DMS114 treated with DMSO at 0.1 percent for 48 hours (cell line): ENCODE measurements around the gene YES1.
"Not testable (repeated sequence)": the region's sequence is repeated elsewhere in the genome, so short reads cannot be mapped to it uniquely, and the experiment has no call there.

Experiments
- DNase-seq: peaks from one replicate; lab custom pipeline; 2025; ENCODE audit not compliant: unreplicated experiment; lab: John Stamatoyannopoulos, UW

YES1 gene

DNA sequence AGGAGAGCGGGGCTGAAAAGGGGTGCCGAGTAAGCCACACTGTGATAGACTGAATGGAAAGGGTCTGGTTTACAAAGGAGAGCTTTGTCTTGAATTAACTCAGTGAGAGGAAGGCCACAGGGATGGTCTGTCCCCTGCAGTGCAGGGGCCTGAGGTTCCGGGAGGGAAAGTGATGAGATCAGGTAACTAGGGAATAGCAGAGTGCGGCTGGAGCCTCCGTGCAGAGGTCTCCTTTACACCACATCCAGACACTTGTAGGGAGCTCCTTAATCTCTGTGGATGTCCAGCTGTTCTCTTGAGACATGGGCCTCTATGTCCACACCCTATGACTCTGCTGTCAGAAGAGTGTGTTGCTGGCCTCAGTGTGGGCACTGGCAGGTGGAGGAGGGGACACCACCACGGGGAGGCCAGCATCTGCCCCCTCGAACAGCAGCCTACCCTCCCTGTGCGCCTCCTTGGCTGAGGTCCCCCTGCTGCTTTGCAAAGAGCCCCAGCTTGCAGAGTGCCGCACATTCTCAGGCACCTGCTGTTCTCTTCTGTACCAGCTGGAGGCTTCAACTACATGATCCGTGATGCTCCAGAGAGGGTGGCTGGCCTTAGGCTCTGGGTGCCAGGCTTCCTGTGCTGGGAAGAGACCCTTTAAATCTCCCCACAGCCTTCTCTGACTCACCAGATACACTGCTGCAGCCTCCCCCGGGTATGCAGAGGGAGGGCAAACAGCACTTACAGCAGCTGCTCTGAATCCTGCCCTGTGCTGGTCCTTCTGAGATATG is 125.5 kb downstream of the YES1 start:
- DNase-seq, result no peak

DNA sequence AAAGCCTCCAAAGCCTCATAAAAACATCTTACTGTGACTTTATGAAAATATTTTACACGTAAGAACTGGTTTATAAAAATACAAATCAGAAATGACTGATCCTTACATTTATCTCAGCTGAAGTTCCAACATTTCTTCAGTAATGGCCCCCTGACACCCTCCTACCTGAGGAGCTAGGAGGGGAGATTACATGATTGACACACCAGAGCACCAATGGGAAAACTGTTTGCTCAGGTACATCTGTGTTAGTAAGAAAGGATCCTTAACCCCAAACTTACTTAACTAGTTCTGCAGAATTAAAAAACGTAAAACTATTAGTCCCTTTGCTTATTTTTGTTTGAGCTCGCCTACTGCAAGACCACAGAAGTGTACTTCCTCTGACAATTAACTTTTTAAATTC is 126.6 kb downstream of the YES1 start:
- DNase-seq, result no peak

DNA sequence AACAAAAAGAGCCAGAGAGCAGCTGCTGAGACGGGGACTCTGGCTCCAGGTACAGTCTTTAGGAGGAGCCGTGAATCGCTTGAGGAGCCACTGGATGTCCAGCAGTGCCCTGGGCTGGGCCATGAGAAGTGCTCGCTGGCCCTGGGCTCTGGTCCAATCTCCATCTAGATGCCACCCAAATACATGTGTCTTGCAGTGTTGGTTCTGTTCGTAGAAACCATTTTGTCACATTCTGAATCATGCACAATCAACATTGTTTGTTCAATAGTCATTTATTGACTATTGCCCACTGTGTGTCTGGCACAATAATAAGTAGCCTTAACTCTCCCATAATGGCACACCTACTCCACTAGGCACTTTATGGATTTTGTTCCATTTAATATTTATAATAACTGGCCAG is 128.5 kb downstream of the YES1 start:
- no peak for DNase-seq

DNA sequence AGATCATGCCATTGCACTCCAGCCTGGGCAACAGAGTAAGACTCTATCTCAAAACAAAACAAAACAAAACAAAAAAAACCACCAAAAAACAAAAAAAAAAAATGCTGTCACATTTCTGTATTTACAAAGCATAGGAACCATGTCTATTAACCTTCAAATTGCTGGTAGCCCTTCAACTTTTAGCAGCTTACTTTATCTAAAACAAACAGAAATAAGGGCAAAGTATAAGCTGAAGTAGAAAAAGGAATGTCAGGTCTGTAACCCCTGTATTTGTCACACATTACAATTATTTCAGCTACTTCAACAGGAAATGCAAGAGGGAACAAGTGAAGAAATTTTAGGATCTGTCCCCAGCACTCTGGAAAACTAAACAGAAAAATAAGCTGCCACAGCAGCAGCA is 129.2 kb downstream of the YES1 start:
- DNase-seq, result no peak

DNA sequence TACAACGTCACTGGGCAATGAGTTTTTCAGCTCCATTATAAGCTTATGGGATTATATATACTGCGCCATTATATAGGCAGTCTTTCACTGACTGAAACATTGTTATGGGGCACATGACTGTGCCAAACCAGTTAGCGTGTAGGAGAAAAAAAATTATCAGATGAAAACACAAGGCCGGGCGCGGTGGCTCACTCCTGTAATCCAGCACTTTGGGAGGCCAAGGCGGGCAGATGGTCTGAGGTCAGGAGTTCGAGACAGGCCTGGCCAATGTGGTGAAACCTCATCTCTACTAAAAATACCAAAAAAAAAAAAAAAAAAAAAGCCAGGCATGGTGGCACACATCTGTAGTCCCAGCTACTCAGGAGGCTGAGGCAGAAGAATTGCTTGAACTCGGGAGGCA is 129.6 kb downstream of the YES1 start:
- not testable (repeated sequence) for DNase-seq

DNA sequence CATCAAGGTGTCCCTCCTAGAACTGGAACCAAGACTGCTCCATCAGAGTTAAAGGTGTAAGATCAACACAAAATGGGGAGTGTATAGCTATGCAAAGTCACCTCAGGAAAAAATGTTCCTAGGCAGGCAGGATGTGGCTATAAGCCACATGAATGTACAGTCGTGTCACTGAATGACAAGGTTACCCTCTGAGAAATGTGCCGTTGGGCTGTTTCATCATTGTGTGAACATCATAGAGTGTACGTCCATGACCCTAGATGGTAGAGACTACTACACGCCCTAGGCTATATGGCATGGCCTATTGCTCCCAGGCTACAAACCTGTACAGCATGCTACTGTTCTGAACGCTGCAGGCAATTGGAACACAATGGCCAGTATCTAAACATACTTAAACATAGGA is 130.1 kb downstream of the YES1 start:
- DNase-seq, result no peak

DNA sequence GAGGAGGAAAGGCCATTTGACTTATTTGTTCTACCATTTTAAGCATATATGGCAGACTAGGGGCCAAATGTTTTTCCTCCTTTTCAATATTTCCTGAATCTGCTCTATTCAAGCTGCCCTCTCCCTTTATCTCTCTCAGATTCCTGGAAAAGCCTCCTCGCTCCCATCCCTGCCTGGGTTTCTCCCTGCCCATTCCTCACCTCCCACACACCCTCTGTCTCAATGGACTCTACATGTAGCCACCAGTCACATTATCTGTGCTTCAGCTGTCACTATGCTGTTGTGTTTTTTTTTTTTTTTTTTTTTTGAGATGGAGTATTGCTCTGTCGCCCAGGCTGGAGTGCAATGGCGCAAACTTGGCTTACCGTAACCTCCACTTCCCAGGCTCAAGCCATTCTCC is 131.7 kb downstream of the YES1 start:
- DNase-seq, result no peak

DNA sequence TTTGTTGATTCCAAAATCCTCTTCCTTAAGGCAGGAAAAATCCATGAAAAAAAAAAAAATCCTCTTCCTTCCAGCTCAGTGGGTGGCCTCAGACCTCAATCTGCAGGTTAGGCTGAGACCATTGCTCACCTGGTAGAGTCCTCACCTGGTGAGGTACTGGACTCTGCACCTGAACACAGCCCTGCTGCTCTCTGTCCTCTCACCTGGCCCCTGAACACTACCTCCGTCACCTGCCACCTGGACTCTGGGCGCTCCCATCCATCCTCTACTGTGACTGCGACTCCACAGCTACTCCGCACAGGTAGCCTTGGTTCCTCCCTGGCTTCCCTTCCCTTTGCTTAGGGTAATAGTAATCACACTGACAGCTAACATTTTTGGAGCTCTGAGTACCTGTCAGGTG is 132.5 kb downstream of the YES1 start:
- DNase-seq, result no peak

DNA sequence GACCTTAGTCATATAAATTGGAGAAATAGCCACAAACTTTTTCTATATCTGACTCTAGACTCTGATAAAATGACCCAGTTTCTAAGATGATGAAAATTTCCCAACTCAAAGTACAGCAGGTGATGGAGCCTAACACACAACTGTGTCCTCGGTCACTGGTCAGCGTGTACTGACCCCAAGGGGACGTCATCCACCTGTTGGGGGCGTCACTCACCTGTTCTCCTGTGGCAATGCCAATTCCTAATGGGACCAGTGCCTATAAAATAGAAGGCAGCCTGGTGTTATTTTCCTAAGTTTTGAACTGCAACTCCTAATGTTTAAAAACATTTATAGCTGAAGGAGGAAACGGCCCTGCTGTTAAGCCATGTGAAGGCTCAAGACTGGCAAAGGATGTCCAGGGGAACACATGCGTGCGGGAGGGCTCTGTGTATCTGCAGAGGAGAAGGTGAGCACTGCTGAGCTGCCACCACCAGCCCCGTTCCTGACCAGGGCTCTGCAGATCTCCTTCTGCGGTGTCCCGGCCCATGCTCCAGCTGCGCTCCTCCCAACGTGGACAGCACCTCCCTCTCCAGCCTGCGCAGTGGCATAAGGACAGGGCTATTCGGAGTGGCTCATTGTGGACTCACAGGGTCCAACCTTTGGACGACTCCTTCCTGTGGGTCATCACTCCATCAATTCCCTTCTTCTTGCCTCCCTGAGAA is 133.4 kb downstream of the YES1 start:
- no peak for DNase-seq

DNA sequence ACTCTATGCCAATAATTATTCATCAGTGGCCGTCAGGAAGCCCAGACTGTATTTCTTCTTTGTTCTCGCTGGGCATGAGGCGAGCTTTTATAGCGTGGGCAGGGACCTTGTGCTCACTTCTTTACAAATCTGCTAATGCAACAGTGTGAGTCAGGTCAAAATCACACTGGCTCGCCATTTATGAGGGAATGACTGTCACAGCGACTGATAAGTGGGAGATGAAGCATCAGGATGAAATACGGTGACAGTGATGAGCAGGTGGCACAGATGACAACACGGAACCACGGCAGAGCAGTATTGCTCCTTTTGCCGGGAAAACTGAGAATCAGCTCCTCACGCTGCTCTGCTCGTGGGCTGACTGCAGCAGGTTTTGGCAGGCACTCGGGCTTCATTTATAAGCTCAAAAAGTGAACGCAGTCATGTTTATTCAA is 134.1 kb downstream of the YES1 start:
- no peak for DNase-seq

DNA sequence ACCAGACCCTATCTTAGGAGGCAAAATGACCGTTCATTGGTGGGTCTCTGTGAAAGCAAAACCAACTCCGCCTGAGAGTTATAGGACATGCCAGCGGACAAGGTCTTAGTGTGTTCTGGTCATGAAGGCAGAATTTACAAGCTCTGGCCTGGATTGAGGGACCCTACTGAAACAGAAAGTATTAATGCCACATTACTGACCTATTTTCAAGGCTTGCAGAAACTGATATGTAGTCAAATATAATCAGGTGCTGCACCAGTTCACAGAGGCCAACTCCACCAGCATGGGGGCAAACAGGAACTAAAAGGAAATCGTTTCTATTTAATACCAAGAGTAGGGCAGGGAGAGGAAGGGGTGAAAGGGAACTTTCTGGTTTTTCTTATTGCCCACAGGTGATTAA is 134.9 kb downstream of the YES1 start:
- no peak for DNase-seq

DNA sequence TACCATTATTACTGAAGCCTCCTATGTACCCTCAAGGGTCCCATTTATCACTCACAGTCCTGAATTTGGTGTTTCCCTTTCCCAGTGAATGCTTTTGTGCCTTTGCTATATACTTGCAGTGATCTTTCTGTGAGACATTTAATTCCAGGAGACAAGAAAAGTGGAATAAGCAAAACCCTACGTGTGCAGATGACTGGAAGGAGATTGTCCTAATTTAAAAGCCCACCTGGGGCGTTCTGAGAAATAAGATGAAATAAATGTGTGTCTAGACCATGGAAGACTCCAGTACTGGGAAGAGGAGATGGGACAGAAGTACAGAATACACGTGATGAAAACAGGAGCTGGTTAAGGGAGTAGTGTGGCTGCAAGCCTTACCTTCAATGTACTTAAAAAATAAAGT is 135.3 kb downstream of the YES1 start:
- DNase-seq, result no peak

DNA sequence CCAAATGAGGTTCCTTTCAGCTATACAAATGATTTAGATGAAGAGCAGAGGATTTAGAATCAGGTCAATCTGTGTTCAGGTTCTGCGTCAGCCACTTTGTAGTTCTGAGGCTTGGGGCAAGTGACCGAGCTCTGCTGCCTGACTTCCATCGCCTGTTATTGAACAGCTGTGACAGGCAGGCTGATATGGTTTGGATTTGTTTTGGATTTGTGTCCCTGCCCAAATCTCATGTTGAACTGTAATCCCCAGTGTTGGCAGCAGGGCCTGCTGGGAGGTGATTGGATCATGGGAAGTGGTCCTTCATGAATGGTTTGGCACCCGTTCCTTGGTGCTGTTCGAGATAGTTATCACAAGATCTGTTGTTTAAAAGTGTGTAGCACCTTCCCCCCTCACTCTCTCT is 136.0 kb downstream of the YES1 start:
- DNase-seq, result no peak

DNA sequence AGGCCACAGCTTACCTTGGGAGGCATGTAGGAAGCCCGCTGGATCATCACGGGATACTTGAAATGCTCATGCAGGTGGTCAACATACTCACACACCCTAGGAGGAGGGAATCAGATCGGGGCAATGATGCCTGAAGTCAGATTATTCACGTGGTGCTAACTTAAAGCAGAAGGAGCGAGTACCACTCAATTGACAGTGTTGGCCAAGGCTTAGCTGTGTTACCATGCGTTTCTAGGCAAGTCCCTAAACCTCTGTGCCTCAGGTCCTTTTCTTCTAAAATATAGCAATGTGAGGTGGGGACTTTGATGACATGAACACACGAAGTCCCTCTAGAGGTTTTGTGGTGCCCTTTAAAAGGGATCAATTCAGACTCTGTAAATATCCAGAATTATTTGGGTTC is 136.7 kb downstream of the YES1 start:
- DNase-seq, result no peak

DNA sequence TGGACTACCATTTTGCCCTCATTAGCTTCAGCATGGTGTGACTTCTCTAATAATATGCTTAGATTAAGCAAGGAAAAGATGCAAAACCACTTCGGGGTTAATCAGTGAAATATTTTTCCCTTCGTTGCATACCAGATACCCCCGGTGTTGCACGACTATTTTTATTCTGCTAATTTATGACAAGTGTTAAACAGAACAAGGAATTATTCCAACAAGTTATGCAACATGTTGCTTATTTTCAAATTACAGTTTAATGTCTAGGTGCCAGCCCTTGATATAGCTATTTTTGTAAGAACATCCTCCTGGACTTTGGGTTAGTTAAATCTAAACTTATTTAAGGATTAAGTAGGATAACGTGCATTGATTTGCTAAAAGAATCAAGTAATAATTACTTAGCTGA is 138.3 kb downstream of the YES1 start:
- DNase-seq, result no peak

DNA sequence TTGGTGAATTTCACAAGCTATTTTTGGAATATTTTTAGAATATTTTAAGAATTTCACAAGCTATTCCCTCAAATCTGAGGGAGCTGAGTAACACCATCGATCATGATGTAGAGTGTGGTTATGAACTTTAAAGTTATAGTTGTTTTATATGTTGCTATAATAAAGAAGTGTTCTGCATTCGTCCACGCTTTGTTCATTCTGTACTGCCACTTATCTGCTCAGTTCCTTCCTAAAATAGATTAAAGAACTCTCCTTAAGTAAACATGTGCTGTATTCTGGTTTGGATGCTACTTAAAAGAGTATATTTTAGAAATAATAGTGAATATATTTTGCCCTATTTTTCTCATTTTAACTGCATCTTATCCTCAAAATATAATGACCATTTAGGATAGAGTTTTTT is 138.7 kb downstream of the YES1 start:
- no peak for DNase-seq
